ENCODE results near the gene ACBD4.
"Not testable (repeated sequence)": the region's sequence is repeated elsewhere in the genome, so short reads cannot be mapped to it uniquely, and the experiment has no call there.

ACBD4 gene

DNA sequence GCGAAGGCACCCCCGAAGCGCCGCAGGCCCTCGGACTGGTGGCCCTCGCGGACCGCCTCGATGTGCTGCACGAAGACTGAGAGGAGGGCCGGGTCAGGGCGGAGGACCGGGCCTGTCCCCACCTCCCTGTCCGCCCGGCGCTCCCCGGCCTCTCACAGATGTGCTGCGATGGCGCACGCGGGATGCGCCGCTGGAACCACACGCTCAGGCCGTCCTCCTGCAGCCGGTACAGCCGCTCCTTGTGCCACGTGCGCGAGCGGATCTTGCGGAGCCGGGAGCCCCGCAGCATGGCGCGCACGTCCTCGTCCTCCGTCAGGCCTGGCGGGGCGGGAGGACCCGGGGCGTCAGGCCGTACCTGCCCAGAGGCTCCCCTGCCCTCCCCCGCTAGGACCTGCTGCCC, 14.4 kb upstream of the ACBD4 start:
- no peak for DNase-seq

DNA sequence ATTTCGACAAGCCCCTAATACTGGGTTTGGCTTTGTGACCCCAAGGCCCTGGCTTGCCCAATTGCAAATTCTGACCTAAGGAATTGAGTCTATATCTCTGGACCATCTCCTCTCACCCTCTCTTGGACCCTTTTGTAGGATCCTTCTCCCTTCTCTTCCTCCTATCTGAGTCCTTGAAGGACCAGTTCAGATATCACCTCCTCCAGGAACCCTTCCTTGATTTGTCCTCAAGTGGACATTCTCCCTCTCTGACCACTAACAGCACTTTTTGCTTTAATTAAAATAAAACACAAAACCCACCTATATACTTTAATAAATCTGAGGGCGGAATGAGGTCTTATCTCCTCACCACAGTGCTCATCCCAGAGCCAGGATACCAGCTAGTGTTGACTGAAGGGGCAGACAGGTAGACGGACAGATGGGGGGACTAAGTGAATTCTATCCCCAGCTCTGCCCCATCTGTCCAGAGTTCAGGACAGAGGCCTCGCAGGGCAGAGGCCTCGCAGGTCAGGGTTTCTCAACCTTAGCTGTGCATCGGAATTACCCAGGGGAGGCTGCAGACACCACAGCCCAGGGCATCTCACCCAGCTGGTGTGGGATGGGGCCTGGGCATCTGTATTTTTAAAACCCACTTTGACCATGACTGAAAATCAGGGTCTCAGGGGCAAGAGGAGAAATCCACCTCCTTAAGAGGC, 12.3 kb upstream of the ACBD4 start:
- DNase-seq = no peak

DNA sequence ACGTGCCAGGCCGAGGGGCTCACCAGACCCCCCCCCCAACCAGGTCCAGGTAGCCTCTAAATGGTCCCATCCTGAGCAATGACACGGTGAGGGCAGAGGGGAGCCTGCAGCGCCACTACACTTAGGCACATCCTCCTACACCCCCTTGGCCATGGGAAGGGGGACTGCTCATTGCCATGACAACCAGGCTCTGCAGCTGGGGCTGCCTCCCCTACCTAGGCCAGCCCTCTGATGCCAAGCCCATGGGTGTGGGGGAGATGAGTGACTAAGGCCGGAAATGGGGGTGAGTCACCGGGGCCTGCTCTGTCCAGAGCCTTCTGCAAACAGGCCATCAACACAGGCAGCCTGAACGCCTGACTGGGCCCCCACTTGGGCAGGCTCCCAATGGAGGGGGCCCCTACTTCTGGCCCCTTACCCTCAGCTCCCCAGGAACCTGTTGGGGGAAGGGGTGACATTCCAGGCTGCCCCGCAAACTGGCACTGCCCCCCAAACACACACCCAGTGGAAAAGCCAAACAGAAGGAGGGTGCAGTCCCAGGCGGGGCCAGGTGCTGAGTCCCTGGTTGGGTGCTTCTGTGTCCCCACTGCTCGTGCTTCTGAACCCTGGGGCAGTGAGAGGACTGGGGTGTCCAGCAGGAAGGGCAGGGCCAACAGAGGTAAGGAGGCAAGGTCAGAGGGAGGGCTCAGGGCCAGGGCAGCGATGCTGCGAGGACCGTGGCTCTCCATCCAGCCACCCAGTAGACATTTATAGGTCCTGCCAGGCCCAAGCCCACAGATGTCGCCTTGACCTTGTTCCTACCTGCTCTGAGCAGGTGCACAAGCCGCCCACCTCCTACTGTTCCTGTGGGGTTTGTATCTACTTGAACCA, 11.3 kb upstream of the ACBD4 start:
- no peak for DNase-seq

DNA sequence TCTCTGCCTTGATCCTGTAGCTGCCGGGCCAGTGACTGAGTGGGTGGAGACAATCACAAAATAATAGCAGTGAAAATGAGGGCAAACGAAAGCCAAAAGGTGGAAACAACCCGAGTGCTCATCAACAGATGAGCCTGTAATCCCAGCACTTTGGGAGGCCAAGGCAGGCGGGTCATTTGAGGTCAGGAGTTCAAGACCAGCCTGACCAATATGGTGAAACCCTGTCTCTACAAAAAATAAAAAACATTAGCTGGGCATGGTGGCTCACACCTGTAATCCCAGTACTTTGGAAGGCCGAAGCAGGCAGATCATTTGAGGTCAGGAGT, 10.7 kb upstream of the ACBD4 start:
- not testable (repeated sequence) for DNase-seq

DNA sequence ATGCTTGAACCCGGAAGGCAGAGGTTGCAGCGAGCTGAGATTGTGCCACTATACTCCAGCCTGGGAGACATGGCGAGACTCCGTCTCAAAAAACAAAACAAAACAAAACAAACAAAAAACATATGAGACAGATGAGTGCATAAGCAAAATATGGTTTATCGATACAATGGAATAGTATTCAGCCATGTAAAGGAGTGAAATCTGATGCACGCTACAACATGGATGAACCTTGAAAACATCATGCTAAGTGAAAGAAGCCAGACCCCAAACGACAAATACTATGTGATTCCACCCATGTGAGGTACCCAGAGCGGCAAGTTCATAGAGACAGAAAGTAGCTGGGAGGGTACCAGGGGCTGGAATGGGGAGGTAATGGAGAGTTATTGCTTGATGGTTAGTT, 10.0 kb upstream of the ACBD4 start:
- no peak for DNase-seq

DNA sequence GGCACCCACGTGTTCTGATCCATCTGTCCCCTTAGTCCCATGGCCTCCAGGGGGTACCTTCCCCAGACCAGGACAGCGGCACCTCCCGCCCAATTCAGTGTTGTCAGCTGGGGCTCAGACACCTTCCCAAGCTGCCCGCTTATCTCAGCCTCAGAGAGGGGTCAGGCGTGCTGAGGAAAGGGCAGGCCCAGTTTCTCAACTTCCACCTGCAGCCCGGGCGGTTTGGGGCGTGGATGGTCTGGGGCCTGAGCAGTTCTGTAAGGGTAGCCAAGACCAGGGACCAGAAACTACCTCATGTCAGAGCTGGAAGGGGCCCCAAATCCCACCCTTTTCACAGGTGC, 8.3 kb upstream of the ACBD4 start:
- DNase-seq = no peak

DNA sequence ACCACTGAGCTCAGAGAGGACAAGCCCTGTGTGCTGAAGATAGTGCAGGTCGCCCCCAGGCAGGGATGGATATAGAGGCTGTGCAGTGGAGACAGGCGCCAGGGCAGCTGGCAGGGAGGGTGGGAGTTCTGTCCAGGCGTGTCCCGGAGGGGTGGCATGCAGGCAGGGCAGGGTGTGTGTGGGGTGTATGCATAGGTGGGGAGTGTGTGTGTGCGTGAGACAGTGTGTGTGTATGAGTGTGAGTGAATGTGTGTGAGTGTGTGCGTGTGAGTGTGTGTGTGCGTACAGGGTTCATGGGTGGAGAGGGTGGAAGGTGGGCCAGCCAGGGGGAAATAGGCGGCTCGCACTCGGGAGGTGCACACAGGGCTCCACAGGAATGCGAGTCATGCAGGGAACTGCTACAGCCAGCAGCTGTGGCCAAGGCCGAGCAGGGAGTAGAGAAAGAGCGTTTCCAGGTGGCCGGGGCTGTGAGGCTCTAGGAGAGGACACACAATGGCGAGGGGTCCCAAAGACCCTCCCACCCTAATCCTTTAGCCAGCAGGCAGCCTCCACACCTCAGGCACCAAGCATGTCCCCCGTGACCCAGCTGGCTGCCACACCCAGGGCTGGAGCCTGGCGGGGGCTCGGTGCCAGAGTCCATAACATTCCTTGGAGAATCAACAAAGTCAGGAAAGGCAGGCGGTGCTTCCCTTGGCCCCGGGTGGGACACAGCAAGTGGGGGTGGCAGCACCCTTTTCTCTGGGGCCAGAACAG, 7.8 kb upstream of the ACBD4 start:
- DNase-seq = no peak

DNA sequence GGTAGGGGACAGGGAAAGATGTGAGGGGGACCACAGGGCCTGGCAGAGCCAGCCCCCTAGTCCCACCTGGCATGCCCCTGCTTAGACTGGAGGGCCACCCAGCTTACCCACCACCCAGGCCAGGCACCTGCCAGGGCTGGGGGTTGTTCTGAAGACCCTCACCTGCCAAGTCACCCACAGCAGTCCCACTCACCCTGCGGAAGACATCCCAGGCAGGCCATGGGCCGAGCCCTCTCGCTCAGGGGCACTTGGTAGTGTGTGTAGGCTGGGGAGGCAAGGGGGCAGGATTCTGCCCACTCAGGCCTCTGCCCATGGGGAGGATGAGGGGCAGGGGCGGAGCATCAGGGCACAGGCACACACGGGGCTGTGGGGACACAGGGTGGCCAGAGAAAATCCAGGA, 7.2 kb upstream of the ACBD4 start:
- no peak for DNase-seq

DNA sequence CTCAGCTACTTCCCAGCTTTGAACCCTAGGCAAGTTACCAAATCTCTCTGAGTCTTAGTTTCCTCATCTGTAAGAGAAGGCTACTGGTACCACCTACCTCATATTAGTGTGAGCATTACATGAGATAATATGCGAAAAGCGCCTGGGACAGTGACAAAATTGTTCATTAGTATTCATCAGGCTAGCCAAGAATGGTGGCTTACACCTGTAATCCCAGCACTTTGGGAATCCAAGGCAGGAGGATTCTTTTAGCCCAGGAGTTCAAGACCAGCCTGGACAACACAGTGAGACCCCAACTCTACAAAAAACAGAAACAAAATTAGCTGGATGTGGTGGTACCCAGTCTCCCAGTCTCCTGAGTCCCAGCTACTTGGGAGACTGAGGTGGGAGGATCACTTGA, 6.5 kb upstream of the ACBD4 start:
- no peak for DNase-seq

DNA sequence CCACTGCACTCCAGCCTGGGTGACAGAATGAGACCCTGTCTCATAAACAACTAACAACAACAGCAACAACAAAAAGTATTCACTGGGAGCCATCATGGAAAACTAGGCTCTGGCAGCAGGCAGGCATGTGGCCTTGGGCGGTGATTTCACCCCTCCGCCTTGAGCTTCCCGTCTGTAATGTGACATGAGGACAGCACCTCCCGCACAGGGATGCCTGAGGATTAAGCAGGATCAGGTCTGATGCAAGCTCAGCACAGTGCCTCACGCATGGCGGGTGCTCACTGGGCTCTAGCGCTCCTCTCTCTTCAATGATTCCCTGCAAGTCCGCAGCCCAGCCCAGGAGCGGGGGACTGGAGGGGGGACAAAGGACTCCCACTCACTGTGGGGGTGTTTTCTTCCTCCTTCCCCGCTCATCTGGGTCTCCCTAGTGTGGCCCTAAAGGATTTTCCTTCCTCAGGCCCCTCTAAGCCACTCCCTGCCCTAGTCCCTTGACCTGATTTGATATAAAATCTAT, 6.0 kb upstream of the ACBD4 start:
- no peak for DNase-seq

DNA sequence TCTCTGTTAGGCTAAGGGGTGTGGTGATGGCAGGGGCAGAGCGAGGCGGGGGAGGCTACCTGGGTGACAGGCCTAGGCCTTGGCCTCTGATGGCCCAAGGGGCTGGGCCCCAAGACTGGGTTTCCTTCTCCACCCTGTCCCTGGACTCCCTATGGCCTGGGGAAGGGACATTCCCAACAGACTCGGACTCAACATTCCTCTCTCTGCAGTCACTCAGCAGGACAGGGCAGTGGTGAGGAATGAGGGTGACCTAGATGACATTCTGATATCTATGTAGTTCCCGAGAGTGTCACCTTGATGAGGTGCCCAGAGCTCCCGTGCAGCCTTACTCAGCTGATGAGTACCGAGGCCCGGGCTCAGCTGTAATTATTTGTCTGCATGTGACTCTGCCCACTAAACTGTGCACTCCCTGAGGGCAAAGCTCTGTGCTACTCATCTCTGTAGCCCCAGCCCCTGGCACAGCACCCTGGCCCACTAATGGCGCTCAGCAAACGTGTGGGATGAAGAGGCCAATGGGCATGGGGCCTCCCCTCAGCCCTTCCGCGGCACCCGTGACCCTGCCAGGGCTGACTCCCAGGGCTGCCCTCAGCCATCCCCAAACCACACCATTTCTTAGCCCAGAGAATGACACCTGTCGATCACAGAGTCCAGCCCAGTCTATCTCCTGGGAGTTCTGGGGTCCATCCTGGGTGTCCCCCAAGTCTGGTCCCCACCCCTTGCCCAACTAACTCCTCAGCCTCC, 5.4 kb upstream of the ACBD4 start:
- DNase-seq = no peak

DNA sequence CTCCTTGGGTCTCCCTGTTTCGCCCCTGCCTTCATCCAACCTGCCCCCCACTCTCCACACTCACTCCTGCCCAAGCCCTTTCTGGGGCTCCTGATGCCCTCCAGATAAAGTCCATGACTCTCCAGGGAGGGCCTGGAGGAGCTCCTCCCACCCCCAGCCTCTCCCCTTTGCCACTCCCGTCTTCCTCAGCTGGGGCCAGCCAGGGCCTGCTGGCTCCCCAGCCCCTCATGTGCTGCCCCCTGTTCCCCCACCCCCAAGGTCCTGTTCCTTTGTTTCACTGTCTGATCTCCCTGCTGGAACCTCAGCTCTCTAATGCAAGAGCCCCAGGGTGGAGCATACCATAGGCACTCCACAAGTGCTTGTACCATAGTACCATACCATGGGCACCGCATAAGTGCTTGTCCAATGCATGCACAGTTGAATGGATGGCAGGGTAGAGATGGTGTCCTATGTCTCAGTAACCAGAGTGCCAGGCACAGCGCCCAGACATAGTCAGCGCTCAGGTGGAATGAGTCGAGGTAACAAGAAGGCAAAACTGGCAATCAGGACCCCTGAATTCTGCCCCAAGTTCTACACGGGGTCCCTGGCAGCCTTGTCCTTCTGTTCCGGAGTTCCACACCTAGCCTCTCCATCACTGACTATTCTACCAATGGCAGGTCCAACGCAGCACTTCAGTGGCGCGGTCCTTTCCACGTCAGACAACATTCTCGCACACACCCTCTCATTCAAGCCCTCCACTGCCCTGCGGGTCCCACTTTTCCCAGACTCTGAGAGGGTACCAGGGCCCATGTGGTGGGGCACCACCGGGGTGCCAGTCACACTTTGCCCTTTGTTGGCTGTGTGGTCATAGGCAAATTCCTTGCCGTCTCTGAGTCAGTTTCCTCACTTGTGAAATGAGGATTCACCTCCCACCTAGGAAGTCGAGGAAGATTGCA, 4.5 kb upstream of the ACBD4 start:
- DNase-seq = no peak

DNA sequence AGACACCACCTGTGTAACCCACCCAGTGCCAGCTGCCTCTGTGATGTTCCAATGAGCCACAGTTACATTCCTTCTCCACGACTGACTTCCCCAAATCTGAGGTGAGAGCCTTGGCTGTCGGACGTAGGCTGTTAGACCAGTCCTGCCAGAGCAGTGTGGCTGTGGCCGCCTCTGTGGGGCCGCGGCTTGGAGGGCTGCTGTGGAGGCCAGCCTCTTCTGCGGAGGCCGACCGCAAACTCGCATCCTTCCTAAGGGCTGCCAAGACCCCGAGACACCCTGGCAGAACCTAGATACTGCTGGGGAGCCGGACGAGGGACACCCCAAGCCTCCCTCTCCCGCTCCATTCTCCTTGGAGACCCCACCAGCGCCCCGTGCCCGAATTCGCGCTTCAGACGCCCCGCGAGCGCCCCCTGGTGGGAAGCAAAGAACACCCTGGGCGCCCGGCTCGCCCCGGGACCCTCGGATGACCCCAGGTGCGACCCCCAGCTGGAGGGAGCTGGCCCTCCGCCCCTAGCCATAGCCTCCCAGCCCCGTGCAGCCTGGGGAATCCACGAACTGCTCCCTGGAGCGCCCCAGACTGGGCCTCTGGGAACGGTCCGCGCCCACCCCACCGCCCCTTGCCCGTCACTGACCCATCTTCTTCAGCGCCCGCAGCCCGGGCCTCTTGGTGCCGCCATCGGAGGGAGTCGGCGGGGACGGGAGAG, 3.7 kb upstream of the ACBD4 start:
- DNase-seq = peak; percentile 51 to 62

DNA sequence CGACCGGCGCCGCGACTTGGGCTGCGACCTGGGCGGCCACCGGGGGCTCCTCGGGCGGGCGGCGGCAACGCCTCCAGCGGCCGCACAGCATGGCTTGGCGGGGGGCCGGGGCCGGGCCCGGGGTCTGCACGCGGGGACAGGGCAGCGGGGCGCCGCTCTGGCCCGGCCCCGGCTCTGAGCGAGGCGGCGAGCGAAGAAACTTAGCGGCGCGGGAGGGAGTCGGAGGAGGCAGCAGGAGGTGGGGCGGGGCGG, 3.2 kb upstream of the ACBD4 start, which contains the start of gene PLCD3:
Gene PLCD3 (minus strand): TSS at position 196 of the 252 bp plus-strand sequence. CDS start 105 bp downstream, at position 91.
- no peak for DNase-seq

DNA sequence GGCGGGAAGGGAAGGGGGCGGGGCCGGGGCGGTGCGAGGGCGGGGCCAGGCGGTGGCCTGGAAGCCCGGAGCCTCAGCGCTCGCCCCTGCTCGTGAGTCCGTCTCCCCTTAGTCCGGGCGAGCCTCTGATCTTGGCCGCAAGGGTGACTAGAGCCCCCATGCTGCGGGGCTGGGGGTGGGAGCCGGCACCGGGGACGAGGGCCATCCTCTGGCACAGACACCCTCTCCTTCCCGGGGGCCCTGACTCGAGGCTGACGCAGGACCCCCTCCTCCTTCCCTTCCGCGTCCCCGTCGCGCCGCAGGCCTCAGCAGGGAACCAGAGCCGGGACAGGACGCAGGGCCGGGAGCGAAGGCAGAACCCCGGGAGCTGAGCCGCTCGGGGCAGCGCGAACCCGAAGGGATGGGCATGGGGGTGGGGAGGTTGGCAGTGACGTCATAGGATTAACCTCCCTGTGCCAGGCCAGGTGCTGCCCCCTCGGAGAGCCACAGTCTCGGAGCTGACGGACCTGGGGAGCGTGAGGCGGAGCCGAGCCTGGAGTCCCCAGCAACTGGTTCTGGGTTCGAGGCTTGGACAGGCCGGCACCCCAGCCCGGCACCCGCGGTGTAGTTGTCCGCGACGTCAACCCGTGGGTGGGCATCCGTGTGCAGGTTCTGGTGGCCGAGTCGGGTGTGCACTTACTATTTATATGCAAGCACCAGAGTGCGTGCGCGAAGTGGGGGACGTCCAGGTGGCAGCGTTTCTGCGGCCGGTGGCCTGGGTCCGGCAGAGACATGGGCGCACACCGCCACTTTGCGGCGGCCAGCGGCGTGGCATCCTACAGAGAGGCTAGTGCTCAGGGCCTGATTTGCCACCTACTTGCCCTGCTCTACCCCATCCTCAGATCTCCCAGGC, 2.7 kb upstream of the ACBD4 start:
- peak; percentile 63 to 71 for DNase-seq

DNA sequence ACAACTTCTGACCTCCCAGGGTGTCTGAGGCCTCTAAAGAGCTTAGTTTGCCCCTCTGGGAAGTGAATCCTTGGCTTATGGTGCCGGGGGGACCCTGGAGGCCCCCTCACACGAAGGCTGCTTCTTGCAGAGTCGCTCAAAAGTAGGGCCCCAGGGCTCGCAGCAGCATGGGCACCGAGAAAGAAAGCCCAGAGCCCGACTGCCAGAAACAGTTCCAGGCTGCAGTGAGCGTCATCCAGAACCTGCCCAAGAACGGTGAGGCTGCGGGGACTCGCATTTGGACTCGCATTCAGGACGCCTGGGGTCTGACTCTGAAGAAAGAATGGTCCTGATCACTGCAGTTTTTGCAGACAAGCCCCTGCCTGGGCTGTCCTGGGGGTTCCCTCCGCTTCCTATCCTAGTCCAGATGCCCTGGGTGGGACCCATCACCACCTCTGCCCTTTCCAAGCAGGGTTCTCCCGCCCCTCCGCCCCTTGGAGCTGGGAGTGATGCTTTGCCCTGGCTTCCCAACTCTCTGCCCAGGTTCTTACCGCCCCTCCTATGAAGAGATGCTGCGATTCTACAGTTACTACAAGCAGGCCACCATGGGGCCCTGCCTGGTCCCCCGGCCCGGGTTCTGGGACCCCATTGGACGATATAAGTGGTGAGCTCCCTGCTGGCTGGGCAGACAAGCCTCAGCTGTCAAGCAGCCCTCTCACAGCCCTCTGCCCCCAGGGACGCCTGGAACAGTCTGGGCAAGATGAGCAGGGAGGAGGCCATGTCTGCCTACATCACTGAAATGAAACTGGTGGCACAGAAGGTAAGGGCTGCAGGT, 698 bp downstream of the ACBD4 start:
- DNase-seq = no peak

DNA sequence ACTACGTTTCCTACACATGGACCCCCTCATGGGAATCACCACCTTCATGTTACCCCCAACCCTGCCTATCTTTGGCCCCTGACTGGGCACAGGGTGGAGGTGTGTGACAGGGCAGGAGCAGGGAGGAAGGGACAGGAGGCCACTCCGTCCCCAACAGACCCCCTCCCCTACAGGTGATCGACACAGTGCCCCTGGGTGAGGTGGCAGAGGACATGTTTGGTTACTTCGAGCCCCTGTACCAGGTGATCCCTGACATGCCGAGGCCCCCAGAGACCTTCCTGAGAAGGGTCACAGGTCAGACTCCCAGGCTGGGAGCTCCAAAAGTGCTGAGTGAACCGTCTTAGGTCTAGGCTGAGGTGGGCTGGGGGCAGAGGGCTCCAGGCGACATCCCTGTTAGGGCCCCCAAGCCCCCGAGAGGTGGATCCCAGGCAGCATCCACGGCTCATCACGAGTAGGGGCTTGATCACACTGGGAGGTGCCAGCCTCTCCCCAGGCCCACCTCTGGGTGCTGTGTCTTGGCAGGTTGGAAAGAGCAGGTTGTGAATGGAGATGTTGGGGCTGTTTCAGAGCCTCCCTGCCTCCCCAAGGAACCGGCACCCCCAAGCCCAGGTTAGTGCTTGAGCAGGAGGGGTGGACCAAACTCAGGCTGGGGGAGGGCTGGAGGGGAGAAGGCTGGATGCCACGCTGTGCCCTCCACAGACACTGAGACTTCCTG, 1.5 kb downstream of the ACBD4 start:
- no peak for DNase-seq

DNA sequence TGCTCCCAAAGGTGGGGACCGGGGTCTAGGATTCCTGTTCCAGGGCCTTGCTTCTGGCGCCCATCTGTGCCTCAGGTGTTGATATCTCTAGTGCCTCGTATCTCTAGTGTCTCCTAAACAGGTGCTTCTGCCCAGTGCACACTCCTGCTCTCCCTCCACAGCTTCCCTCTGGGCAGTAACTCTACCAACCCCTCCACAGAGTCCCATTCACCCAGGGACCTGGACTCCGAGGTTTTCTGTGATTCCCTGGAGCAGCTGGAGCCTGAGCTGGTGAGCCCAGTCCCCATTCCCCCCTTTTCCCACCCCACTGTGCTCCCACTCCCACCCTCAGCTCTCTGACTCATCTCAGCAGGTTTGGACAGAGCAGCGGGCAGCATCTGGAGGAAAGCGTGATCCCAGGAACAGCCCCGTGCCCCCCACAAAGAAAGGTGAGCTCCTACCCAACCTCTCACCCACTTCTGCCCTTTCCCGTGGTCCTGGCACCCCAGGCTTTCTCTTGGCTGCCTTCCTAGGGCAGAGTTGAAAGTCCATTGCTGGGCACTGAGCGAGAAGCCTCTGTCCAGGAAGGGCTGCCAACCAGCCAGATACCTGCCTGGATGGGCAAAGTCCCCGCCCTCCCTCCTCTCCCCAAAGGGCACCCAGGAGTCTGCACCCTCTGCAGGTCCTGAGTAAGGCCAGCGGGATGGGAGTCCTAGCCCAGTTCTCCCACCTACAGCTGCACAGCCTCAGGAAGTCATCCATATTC, 2.2 kb downstream of the ACBD4 start:
- DNase-seq = no peak

Data from stimulated activated CD4-positive, alpha-beta T cell treated with anti-CD3 and anti-CD28 coated beads, Interleukin-2, amount 100 ng/mL, for 48 hours (primary cell).